K562 (cell line): ENCODE results near the gene FAAP24.
"Not testable (repeated sequence)": the region's sequence is repeated elsewhere in the genome, so short reads cannot be mapped to it uniquely, and the experiment has no call there.

ENCODE experiments used
- FOXO4 ChIP-seq: fragments of 450-650 bp; formaldehyde crosslinking; IDR thresholded peaks from 2 replicates; pipeline ENCODE4 v1.4.0; 2020; ENCODE audit warnings: mild to moderate bottlenecking, moderate library complexity
- JUNB ChIP-seq: fragments of 450-650 bp; formaldehyde crosslinking; conservative IDR thresholded peaks from 2 replicates; pipeline ENCODE4 v1.4.0; 2020; ENCODE audit warnings: mild to moderate bottlenecking
- YY1 ChIP-seq, 3 experiments: IDR thresholded peaks; 2 replicates each; pipeline ENCODE4 v1.6.1; 2011; ENCODE audit warnings: low read length in 2 of 3, mild to moderate bottlenecking in 2 of 3, moderate library complexity in 2 of 3, borderline replicate concordance in 1 of 3, control low read depth in 1 of 3, low read depth in 1 of 3; ENCODE audit not compliant: insufficient read depth in 3 of 3, insufficient replicate concordance in 2 of 3, control insufficient read depth in 1 of 3, insufficient read length in 1 of 3; ENCODE audit errors: extremely low read depth in 1 of 3

DNA sequence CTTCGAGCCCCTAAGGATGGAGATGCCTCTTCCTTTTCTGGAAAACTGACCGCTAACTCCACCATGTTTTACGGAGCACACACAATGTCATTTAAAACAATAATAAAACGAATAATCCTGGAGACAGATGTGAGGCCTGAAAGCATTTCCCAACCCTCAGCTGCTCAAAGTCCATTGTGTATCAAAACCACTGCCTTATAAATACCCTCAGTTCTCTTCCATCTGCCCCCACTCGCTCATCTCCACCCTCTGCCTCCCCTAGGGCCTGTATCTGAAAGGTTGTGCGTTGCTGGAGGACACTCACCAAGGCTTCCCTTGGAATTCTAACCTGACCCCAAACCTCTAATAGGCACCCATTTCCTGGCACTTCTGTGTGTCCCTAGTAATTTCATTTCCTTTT, 10.4 kb downstream of the FAAP24 start:
- TF ChIP-seq FOXO4 (CRISPR knock-in tag); JUNB (CRISPR knock-in tag); YY1 (IDR thresholded peaks at IDR 0.05; ENCODE audit: borderline replicate concordance in 1 of 3, control insufficient read depth in 1 of 3, extremely low read depth in 1 of 3, insufficient read depth in 3 of 3, insufficient read length in 1 of 3, insufficient replicate concordance in 2 of 3, low read depth in 1 of 3, low read length in 2 of 3): not testable (repeated sequence)
